Activated naive CD4-positive, alpha-beta T cell treated with anti-CD3 and anti-CD28 coated beads, Interleukin-2, amount 50 U/mL, for 72 hours (primary cell): Measurements from ENCODE around the gene ABCA8. TPM values are rescaled to one million over a fixed set of nuclear protein-coding genes. Genes with fewer than 3 reads are reported as not detected.

Source experiments
- ATAC-seq, 2 donors: fragments of 150-1000 bp; cut with Tn5 transposase; 2 replicates each; pipeline ENCODE4 v1.10.0; 2021; ENCODE audit warnings: mild to moderate bottlenecking in 2 of 2, moderate library complexity in 2 of 2
- DNase-seq, 2 donors: peaks; one replicate each; pipeline ENCODE4 v3.0.0; 2021 to 2022; ENCODE audit warnings: low spot score in 2 of 2
- H3K27ac Mint-ChIP-seq, 2 donors: one replicate each; pipeline ENCODE4 v1.8.0; 2022; ENCODE audit warnings: mild to moderate bottlenecking in 2 of 2, mixed read lengths in 2 of 2
- H3K36me3 Mint-ChIP-seq, 2 donors: one replicate each; pipeline ENCODE4 v1.8.0; 2022; ENCODE audit warnings: mixed read lengths in 2 of 2
- H3K9me3 Mint-ChIP-seq, 2 donors: one replicate each; pipeline ENCODE4 v1.8.0; 2022; ENCODE audit warnings: mixed read lengths in 2 of 2
- total RNA-seq, 2 donors: library from RNA; stranded (reverse); gene quantifications; one replicate each; pipeline ENCODE4 v1.2.3, GENCODE V29; 2022

Gene ABCA8
- total RNA-seq, 2 donors from 2014 or later = not detected

DNA sequence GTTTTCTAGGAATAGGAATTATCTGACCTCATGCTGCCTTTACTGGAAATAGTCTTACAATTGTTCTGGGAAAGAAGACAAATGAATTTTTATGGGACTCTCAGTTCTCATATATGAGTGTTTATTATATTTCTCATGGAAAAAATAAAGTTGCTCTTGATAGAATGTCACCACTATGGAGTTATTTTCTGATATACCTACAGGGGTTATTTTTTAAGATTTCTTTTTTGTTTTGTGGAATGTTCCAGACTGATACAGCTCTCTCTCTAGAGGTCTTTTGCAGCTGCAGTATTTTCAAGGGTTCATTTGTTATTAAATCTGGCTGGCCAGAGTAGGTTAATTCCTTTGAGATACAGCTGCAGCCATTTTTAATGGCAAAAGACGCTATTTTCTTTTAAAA, 100.7 kb downstream of the ABCA8 start:
- DNase-seq = no peak
- Mint-ChIP-seq H3K36me3 (no peaks in the 10 kb centered on the region), H3K27ac (no peak overlapping the region), H3K9me3 (peaks cover 3 to 4% of the 10 kb centered on the region in 2 donors)
- no peak for ATAC-seq

DNA sequence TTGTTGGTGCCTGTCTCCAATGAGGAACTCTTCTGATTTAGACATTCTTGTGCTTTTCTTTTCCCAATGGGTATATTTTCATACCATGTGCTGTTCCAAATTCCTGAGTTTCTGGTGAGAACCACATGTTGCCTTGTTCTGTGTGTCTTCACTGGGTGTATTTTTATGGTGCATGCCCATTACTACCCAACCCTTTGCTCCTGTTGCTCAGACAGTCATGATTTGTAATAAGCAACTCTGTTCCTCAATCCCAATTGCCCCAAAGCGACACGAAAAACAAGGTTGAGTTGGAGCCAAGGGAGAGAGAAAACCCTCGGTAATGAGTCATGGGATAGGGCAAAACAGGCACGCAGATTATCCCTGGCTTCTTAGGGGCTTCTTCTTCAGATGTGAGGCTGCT, 101.8 kb downstream of the ABCA8 start:
- Mint-ChIP-seq H3K9me3 (peaks cover 3 to 4% of the 10 kb centered on the region in 2 donors), H3K36me3 (no peaks in the 10 kb centered on the region), H3K27ac (no peak overlapping the region)
- no peak for ATAC-seq
- no peak for DNase-seq

GRCh38 chr17:68853036-68853435, 102.2 kb downstream of the ABCA8 start:
- ATAC-seq (no peak), DNase-seq (no peak)

GRCh38 chr17:68851890-68852289, 103.3 kb downstream of the ABCA8 start:
- no peaks in the 10 kb centered on the region for H3K36me3 Mint-ChIP-seq

More at GRCh38 chr17:68853036-68853435, 102.2 kb downstream of the ABCA8 start:
- Mint-ChIP-seq H3K27ac (no peak overlapping the region), H3K36me3 (no peaks in the 10 kb centered on the region), H3K9me3 (peaks cover 3 to 4% of the 10 kb centered on the region in 2 donors)

GRCh38 chr17:68850749-68851510, 104.3 kb downstream of the ABCA8 start:
- no peak overlapping the region for H3K27ac Mint-ChIP-seq
- ATAC-seq = no peak
- no peak for DNase-seq
- peaks cover 3 to 4% of the 10 kb centered on the region in 2 donors for H3K9me3 Mint-ChIP-seq
- H3K36me3 Mint-ChIP-seq = no peaks in the 10 kb centered on the region

More at GRCh38 chr17:68851890-68852289, 103.3 kb downstream of the ABCA8 start:
- no peak for DNase-seq
- Mint-ChIP-seq H3K9me3 (peaks cover 3 to 4% of the 10 kb centered on the region in 2 donors), H3K27ac (no peak overlapping the region)
- no peak for ATAC-seq

GRCh38 chr17:68849673-68850610, 105.2 kb downstream of the ABCA8 start:
- ATAC-seq = no peak
- H3K36me3 Mint-ChIP-seq = no peaks in the 10 kb centered on the region
- no peak overlapping the region for H3K27ac Mint-ChIP-seq
- H3K9me3 Mint-ChIP-seq = peaks cover 3 to 4% of the 10 kb centered on the region in 2 donors
- no peak for DNase-seq

- no peaks in the 10 kb centered on the region for H3K36me3 Mint-ChIP-seq
- H3K9me3 Mint-ChIP-seq = peaks cover 3 to 4% of the 10 kb centered on the region in 2 donors
- DNase-seq (no peak), ATAC-seq (no peak)
- H3K27ac Mint-ChIP-seq = no peak overlapping the region
Measured at GRCh38 chr17:68847711-68848110, 107.5 kb downstream of the ABCA8 start.

- Mint-ChIP-seq H3K27ac (no peak overlapping the region), H3K9me3 (no peaks in the 10 kb centered on the region), H3K36me3 (no peaks in the 10 kb centered on the region)
- DNase-seq (no peak), ATAC-seq (no peak)
Measured at GRCh38 chr17:68843522-68843921, 111.7 kb downstream of the ABCA8 start.

DNA sequence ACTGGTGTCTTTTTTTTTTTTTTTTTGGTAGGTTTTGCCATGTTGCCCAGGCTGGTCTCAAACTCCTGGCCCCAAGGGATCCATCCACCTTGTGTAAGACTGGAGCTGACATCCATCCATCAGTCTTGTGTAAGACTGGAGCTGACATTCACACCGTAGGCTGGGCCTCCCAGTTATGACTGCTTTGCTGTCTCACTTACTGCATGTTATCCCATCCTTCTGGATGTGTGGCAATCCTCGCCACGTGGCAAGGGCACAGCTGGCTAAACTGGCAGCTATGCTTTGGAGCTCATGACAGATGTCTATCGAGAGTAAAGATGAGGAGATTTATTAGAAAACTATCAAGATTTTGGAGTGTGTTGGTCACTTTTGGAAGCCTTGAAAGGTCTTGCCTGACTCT, 115.1 kb downstream of the ABCA8 start:
- ATAC-seq (no peak), DNase-seq (no peak)
- H3K27ac Mint-ChIP-seq = no peak overlapping the region
- H3K36me3 Mint-ChIP-seq = no peaks in the 10 kb centered on the region
- H3K9me3 Mint-ChIP-seq = no peaks in the 10 kb centered on the region

GRCh38 chr17:68835071-68835470, 120.1 kb downstream of the ABCA8 start:
- DNase-seq (no peak), ATAC-seq (no peak)
- Mint-ChIP-seq H3K9me3 (peaks cover 0 to 3% of the 10 kb centered on the region in 2 donors), H3K36me3 (no peaks in the 10 kb centered on the region), H3K27ac (no peak overlapping the region)

GRCh38 chr17:68834328-68834836, 120.8 kb downstream of the ABCA8 start:
- DNase-seq = no peak
- H3K36me3 Mint-ChIP-seq = no peaks in the 10 kb centered on the region
- H3K9me3 Mint-ChIP-seq = peaks cover 0 to 3% of the 10 kb centered on the region in 2 donors
- ATAC-seq = no peak
- H3K27ac Mint-ChIP-seq = no peak overlapping the region

DNA sequence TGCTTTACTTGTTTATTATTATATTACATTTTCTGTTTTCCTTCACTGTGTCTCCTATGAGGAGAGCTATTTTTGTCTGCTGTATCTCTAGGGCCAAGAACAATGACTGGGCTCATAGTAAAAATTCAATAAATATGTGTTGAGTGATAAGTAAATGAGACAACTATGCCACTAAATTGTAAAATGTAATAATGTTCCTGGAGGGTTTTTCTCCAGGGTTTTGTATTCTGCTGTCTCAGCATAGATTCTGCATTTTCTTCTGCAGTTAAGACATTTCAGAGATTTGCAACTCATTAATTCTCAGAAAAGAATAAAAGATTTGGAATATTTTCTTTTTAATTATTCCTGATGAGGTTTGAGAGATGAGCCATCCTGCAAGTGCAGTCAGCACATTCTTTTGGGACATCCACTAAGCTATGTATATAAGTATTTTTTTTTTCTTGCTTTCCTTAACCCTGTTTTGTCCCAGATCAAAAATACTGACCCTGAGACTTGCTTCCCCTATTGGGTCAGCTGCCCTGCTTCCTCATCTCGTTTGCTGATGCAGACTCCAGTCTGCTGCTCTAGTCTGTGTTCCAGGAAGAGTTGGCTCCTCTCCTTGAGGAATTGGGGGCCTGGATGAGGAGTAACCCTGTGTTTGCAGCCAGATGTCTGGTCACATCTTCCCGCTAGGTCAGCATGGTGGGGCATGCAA, 122.9 kb downstream of the ABCA8 start:
- H3K27ac Mint-ChIP-seq = no peak overlapping the region
- no peak for ATAC-seq
- H3K9me3 Mint-ChIP-seq = peaks cover 0 to 3% of the 10 kb centered on the region in 2 donors
- DNase-seq = no peak
- H3K36me3 Mint-ChIP-seq = no peaks in the 10 kb centered on the region

GRCh38 chr17:68831170-68831569, 124.0 kb downstream of the ABCA8 start:
- Mint-ChIP-seq H3K9me3 (peaks cover 0 to 3% of the 10 kb centered on the region in 2 donors), H3K27ac (no peak overlapping the region), H3K36me3 (no peaks in the 10 kb centered on the region)
- ATAC-seq (no peak), DNase-seq (no peak)

- Mint-ChIP-seq H3K36me3 (no peaks in the 10 kb centered on the region), H3K9me3 (peaks cover 0 to 3% of the 10 kb centered on the region in 2 donors)
- no peak for ATAC-seq
Measured at GRCh38 chr17:68830313-68830712, 124.9 kb downstream of the ABCA8 start.

DNA sequence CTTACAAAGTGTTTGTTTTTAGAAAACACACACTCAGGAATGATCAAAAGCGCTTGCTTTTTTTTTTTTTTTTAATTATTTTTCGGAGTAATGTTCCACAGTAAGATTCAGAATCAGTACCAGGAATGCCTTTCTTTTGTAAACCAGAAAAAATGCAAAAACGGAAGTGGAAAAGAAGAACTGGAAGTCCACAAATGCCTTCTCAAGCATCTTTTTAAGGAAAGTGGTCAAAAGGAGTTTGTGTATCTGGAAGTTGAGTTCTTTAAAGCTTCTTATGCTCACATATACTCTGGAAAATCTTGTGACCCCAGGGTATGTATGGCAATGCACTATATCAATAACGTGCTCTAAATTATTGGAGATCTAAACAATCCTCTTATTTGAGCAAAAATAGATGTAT, 126.0 kb downstream of the ABCA8 start:
- DNase-seq = no peak
- no peaks in the 10 kb centered on the region for H3K36me3 Mint-ChIP-seq
- H3K27ac Mint-ChIP-seq = no peak overlapping the region
- ATAC-seq = no peak
- H3K9me3 Mint-ChIP-seq = peaks cover 0 to 3% of the 10 kb centered on the region in 2 donors

More at GRCh38 chr17:68830313-68830712, 124.9 kb downstream of the ABCA8 start:
- no peak for DNase-seq
- H3K27ac Mint-ChIP-seq = no peak overlapping the region

GRCh38 chr17:68824707-68825106, 130.5 kb downstream of the ABCA8 start:
- H3K36me3 Mint-ChIP-seq = no peaks in the 10 kb centered on the region
- H3K9me3 Mint-ChIP-seq = no peaks in the 10 kb centered on the region

More at GRCh38 chr17:68824707-68825106, 130.5 kb downstream of the ABCA8 start:
- no peak overlapping the region for H3K27ac Mint-ChIP-seq
- ATAC-seq (no peak), DNase-seq (no peak)
